Stimulated activated CD8-positive, alpha-beta memory T cell treated with anti-CD3 and anti-CD28 coated beads, Interleukin-12 subunit alpha, Interleukin-12 subunit beta, amount 100 ng/mL, for 1 hour (primary cell): Measurements from ENCODE around the gene SUSD6.
"Not testable (repeated sequence)": the region's sequence is repeated elsewhere in the genome, so short reads cannot be mapped to it uniquely, and the experiment has no call there.

ENCODE experiments used
- DNase-seq: peaks from one replicate; pipeline ENCODE4 v3.0.0-alpha.2; 2020; ENCODE audit warnings: low read depth

Gene SUSD6

GRCh38 chr14:69715725-69716477, 104.5 kb downstream of the SUSD6 start:
- no peak for DNase-seq

DNA sequence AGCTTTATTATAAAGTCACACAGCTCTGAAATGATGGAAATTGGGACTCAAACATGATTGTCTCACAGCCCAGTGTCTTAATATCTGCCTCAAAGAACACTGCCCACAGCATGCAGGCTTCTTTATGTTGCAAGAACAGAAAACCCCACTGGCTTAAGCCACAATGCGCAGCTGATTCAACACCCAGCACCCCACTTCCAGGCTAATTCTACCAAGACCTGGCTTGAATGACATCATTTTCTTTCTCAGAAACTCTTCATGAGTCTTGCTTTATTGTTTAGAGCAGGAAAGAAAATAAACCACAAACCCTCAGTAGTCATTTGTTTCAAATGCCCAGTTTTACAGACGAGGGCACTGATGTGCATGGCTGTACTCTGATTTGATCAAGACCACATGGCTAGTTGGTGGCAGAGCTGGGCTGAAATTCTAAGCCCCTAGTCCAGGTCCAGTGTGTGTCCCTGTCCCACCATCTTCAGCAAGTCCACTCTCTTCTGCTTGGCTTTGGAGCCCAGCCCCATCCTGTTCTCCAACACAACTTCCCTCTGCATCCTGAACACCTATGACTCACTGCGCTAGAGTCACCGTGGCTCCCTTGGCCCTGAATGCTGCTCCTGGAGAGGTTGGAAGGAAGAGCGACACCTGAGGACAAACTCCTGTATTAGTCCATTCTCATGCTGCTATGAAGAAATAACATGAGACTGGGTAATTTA, 105.2 kb downstream of the SUSD6 start:
- peak; percentile 19 for DNase-seq

DNA sequence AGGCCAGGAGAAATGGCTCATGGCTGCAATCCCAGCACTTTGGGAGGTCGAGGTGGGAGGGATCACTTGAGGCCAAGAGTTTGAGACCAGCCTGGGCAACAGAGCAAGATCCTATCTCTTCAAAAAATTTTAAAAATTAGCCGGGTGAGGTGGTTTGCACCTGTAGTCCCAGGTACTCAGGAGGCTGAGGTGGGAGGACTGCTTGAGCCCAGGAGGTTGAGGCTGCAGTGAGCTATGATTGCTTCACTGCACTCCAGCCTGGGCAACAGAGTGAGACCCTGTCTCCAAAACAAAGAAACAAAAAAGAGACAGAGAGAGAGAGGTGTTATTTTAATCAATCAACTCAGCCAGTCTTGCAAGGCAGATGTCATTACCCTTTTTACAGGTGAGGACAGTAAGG, 107.2 kb downstream of the SUSD6 start:
- DNase-seq, result not testable (repeated sequence)

DNA sequence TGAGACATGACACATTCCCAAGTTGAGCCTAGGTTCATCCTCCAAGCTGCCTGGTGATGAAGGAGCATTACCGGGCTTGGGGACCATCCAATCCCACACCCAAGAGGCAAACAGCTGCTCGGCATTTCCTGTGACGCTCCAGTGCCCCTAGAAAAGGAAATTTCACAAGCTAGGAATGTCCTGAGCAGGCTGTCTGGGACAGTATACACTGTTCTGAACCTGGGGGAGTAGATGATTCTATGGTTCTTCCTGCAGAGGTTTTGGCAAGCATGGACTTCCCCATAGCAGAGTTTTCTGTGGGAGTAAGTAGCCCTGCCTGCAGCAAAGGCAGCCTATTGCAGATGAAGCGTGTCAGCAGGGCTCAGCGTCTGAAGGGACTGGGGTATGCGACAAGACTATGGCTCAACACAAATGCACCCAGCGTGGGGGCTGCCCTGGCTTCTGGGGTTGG, 108.1 kb downstream of the SUSD6 start:
- DNase-seq, result no peak

DNA sequence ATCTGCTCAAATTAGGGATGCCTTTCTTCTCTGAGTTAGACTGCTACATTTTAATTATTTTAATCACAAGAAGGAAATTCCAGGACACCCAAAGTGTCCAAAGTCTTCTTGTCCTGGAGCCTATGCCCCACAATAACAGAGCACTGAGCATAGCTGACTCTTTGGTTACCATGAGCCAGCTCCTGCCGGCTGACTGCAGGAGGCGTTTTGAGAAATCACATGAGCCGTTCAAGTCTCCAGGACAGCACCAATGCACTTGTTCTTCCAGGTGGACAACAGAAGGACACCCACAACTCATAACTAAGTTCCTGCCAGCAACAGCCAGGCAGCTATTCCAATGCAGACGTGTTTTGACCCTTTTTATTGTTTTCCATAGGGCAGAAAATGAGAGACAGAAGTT, 109.5 kb downstream of the SUSD6 start:
- no peak for DNase-seq

GRCh38 chr14:69726761-69727511, 115.5 kb downstream of the SUSD6 start:
- DNase-seq, result peak; percentile 81

GRCh38 chr14:69727860-69728259, 116.5 kb downstream of the SUSD6 start:
- DNase-seq, result no peak

GRCh38 chr14:69731919-69732598, 120.7 kb downstream of the SUSD6 start:
- DNase-seq, result not testable (repeated sequence)

DNA sequence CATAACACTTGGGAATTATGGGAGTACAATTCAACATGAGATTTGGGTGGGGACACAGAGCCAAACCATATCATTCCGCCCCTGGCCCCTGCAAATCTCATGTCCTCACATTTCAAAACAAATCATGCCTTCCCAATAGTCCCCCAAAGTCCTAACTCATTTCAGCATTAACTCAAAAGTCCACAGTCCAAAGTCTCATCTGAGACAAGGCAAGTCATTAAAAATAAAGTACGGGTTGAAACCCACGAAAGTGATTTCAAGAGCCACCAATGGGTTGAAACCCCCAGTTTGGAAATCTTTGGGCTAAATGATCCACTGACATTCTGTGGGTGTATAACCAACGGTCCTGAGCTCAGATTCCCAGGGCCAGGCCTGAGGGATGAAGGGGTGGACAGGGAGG, 125.0 kb downstream of the SUSD6 start:
- DNase-seq, result not testable (repeated sequence)

DNA sequence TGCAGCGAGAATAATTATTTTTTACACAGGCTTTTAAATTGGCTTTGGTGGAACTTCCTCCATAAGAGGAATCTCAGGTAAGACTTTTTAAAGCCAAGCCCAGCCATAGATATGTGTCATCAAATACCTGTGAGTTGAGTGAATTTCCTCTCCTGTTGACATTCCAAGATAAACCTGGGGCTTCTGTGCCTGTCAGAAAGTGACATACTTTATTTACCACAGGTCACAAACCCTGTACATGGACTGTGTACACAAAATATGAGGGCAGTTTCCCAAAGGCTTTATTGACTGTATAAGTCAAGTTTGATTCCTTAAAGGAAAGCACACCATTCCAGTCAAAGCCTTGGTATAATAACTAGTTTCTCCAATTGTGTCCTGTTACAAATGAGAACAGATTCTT, 129.7 kb downstream of the SUSD6 start:
- no peak for DNase-seq

DNA sequence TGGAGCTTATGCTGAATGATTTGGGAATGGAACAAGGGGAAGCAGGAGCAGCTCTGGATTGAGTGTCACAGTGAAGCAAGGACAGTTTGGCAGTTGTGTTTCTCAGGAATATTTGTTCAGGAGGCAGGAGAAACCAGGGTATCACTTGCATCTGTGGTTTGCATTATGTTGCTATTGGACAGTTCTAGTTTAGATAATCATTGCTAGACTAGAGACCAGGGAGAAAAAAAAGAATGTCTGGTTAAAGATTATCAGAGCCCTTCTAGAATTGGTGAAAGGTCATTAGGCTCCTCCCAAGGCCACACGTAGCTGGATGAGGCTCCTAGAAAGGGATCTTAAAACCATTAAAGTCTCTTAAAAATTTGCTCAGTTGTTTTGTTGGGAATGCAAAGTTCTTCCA, 138.6 kb downstream of the SUSD6 start:
- DNase-seq, result no peak

- DNase-seq, result no peak
These were observed 139.1 kb downstream of the SUSD6 start for GRCh38 chr14:69750495-69750894.

GRCh38 chr14:69752773-69753172, 141.4 kb downstream of the SUSD6 start:
- DNase-seq, result no peak

GRCh38 chr14:69753860-69754259, 142.5 kb downstream of the SUSD6 start:
- DNase-seq, result no peak

DNA sequence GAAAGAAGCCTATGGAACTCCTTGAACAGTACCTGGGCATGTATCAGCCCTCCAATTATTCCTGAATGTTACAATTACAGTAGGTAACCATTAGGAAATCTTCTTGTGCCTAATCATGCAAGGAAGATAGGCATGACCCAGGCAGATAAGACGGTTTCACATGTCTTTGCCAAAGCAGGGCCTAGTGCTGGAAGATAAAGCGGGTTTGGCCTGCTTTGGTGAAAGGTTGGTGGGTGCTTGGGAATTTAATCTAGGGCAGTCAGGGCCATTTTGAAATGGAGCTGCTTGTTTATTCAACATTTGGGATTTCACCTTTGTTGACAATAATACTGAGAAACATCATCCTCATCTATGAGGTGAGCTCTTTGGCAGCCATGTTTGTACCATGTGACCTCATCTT, 143.1 kb downstream of the SUSD6 start:
- DNase-seq, result no peak

DNA sequence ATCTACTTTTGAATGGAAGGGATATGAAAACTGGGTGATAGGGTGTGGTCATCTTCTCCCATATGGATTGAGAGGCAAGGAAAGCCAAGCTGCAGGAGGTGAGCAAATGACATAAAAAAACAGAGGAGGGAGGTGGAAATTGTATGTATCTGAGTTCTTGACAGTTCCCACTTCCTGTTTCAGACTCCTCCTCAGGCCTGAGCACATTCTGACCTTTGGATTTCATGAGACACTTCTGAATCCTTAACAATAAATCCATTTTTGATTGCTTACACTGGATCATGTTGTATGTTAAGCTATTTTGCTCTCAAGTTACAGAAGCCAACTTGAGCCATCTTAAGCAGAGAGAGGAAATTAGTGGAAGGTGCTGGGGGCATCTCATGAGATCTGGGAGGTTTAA, 143.9 kb downstream of the SUSD6 start:
- no peak for DNase-seq

- no peak for DNase-seq
These were observed 144.4 kb downstream of the SUSD6 start for GRCh38 chr14:69755784-69756183.

GRCh38 chr14:69756298-69756697, 144.9 kb downstream of the SUSD6 start:
- no peak for DNase-seq

DNA sequence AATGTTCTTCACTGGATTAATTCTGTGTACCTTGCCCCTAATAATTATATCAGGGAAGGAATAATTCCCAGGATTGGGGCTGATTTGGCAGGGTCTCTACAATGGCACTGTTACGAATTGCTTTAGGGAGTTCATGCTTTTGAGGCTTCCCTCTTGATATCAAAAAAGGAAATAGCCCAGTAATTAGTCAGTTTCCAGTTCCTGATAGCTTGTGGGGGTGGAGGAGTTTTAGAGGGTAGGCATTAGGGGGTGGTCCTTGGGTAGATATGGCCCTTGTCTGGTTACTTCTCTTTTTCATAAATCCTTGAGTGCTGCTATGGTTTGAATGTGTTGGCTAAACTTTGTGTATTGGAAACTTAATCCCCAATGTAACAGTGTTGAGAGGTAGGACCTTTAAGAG, 149.4 kb downstream of the SUSD6 start:
- no peak for DNase-seq

- DNase-seq, result no peak
These were observed 152.5 kb downstream of the SUSD6 start for GRCh38 chr14:69763761-69764510.
